GM12864 (cell line): ENCODE data around the gene TTI1.
A peak's percentile ranks its signal among the peaks of the same experiment; 100 is the strongest.

Source experiments
- DNase-seq: peaks from one replicate; pipeline ENCODE4 v3.0.0-alpha.2; 2011; ENCODE audit warnings: low read depth
- H3K4me3 ChIP-seq: 2 replicates; pipeline ENCODE4 v1.5.1; 2011; ENCODE audit warnings: mild to moderate bottlenecking, low read depth, low read length, control low read depth
- CTCF ChIP-seq: IDR thresholded peaks from 2 replicates; pipeline ENCODE4 v1.5.1; 2011; ENCODE audit warnings: low read depth, mild to moderate bottlenecking, moderate library complexity, low read length, control low read depth, inconsistent platforms; ENCODE audit errors: missing control alignments

Gene TTI1

GRCh38 chr20:38075161-38075998 is 42.1 kb upstream of the TTI1 start:
- no peak for TF ChIP-seq CTCF
- no peak overlapping the region for H3K4me3 ChIP-seq
- DNase-seq = no peak

DNA sequence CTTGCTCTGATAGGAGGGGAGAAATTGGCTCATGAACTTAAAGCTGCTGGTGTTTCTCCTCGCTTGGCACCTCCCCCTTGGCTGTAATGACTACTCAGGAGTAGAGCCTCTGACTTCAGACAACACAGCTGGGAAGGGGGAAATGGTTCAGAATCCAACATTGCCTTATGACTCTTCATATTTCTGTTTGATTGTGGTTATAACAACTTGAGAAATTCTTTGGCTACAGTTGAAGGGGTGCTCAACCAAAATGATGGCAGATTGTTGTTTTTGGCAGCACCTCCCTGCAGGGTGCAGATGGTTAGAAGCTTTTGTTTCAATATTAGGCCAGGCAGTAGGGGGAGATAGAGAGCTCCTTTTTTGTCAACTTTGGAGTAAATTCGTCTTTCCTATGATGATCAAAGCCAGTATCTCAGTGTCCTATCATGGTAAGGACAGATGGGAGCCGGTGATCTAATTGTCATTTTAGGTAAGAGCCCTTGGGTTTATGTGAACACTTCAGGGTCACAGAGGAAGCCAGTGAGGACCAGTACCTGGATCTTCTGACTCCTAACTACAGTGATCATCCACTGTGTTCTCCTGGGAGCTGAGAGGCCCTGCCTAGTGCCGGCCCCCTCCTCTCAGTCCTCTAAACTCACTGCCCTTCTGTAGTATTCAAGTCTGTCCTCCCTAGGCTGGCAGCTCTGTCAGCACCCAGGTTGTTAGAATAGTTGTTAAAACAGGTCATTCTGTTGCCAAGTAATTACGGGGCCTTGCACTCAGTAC is 40.2 kb upstream of the TTI1 start:
- TF ChIP-seq CTCF = peak; percentile 81
- DNase-seq = no peak
- no peak overlapping the region for H3K4me3 ChIP-seq

GRCh38 chr20:38072898-38073297 is 39.6 kb upstream of the TTI1 start:
- TF ChIP-seq CTCF = no peak
- DNase-seq = no peak
- no peak overlapping the region for H3K4me3 ChIP-seq

DNA sequence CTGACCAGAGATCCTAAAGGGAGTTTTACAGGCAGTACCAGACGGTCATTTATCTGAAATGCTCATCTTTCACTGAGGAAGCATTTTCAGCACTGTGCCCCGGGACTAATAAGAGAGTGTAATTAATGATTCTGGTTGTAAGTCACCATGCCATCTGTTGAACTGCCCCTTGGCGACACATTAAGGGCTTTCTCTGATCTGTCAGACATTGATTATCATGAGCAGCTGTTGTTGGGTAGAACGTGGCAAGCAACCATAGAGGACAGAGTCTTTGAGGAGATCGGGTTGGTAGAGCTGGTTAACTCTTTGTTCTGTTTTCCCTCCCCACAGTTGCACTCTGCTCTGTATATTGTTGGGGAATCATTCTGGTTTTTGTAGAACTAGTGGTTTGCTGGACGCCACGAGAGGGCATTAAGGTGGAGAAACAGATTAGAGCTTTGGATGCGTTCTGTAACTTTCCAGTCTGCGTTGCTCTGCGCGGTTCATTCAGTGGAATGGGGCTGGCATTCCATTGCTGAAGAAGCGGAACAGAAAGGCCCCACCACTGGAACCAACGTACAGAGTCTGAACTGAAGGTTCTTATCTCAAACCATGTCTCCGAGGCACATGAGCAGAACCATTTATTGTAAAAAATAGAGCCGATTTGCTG is 34.6 kb upstream of the TTI1 start:
- TF ChIP-seq CTCF = no peak
- no peak overlapping the region for H3K4me3 ChIP-seq
- DNase-seq = no peak

- H3K4me3 ChIP-seq = no peak overlapping the region
- no peak for DNase-seq
- TF ChIP-seq CTCF = no peak
These were observed 33.9 kb upstream of the TTI1 start for GRCh38 chr20:38066969-38067716.

DNA sequence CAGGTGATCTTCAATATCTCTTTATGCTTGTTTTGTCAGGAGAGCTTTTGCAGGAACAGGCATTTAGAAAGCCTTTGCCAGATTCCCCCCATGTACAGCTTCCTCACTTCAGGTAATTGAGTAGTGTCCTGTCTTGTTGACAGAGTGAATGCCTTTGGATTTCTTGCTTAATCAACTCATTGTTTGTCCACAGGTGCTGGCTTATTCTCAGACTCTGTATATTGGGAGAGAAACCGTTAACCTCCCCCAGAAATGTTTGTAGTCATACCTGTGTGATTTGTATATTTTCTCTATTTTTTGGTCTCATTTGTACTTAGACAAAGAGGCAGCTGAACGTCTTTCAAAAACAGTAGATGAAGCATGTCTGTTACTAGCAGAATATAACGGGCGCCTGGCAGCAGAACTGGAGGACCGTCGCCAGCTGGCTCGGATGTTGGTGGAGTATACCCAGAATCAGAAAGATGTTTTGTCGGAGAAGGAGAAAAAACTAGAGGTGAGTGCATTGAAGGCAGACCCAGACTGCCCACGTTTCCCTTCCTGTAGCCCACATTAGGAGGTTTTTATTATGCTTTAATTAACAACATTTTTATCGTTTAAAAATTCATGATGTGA is 32.6 kb upstream of the TTI1 start:
- H3K4me3 ChIP-seq = no peak overlapping the region
- TF ChIP-seq CTCF = no peak
- no peak for DNase-seq
